ENCODE data around the gene SLC22A23.

DNA sequence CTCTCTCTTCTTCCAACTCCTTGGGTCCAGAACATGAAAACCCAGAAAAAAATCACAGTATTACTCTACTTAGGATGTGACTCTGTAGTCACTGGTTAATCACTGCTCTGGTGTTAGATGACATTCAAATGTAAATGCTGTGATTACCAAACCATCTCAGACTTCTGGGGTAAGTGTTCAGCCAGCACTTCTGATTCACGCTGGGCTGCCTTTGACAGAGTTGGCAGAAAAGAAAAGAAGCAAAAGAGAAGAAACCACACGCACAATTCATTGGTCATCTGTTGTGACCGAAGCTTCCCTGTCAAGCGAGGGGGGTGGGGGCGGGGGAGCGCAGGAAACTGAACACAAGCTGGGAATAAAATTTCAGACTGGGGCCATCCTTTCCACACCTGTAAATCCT is 115.4 kb downstream of the SLC22A23 start:
- TF ChIP-seq POLR2A (IDR thresholded peaks at IDR 0.05), result peak in 1 of 2 donors; percentile 24
- TF ChIP-seq, protein P1, sequence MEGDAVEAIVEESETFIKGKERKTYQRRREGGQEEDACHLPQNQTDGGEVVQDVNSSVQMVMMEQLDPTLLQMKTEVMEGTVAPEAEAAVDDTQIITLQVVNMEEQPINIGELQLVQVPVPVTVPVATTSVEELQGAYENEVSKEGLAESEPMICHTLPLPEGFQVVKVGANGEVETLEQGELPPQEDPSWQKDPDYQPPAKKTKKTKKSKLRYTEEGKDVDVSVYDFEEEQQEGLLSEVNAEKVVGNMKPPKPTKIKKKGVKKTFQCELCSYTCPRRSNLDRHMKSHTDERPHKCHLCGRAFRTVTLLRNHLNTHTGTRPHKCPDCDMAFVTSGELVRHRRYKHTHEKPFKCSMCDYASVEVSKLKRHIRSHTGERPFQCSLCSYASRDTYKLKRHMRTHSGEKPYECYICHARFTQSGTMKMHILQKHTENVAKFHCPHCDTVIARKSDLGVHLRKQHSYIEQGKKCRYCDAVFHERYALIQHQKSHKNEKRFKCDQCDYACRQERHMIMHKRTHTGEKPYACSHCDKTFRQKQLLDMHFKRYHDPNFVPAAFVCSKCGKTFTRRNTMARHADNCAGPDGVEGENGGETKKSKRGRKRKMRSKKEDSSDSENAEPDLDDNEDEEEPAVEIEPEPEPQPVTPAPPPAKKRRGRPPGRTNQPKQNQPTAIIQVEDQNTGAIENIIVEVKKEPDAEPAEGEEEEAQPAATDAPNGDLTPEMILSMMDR (IDR thresholded peaks at IDR 0.05 in 4 of 5, conservative IDR thresholded peaks at IDR 0.05 in 1 of 5), result no peak

Measured in gastrocnemius medialis (tissue), 4 donors.